ENCODE results near the gene ROR1. TPM values are rescaled to one million over a fixed set of nuclear protein-coding genes. Genes with fewer than 3 reads are reported as not detected.
A peak's percentile ranks its signal among the peaks of the same experiment; 100 is the strongest.

Gene ROR1
- total and polyA plus RNA-seq, 9 of the 15 experiments (the other 6 are each of a cell fraction or from before 2014, with no cell fraction given), result 0.02 TPM; not detected in 8

GRCh38 chr1:64072089-64072793, 298.4 kb downstream of the ROR1 start:
- 3% methylated on average over 5 of the region's 5 CpGs for WGBS (ENCODE audit: insufficient coverage, low coverage, missing lambda C conversion rate)
- Histone ChIP-seq H3K36me3 (ENCODE audit: control insufficient read depth, insufficient read depth, low read length) (no peaks in the 10 kb centered on the region), H3K4me2 (ENCODE audit: insufficient read depth, low read length) (no peak overlapping the region), H3K27ac (ENCODE audit: extremely low read depth, low read depth, low read length) (no peak overlapping the region), H3K27me3 (ENCODE audit: control insufficient read depth in 2 of 2, insufficient read depth in 2 of 2, low read length in 2 of 2) (no peaks in the 10 kb centered on the region), H2AFZ (ENCODE audit: low read depth, low read length) (no peak overlapping the region), H3K4me3 (no peak overlapping the region), H3K79me2 (ENCODE audit: control insufficient read depth, insufficient read depth, low read length) (no peaks in the 10 kb centered on the region), H3K4me1 (replicated peaks in 1 of 2; ENCODE audit: control insufficient read depth in 2 of 2, insufficient read depth in 2 of 2, low read length in 2 of 2) (no peaks in the 10 kb centered on the region), H3K9me1 (ENCODE audit: control insufficient read depth, insufficient read depth, low read length) (no peaks in the 10 kb centered on the region), H3K9me3 (replicated peaks; ENCODE audit: control insufficient read depth, insufficient read depth, low read depth, low read length) (no peaks in the 10 kb centered on the region), H4K20me1 (replicated peaks; ENCODE audit: control insufficient read depth, insufficient read depth, low read length) (no peaks in the 10 kb centered on the region), H3K9ac (ENCODE audit: insufficient read depth in 1 of 2, low read depth in 2 of 2, low read length in 2 of 2) (no peak overlapping the region)
- FAIRE-seq (no peak), DNase-seq (ENCODE audit: extremely low read depth in 1 of 4, low spot score in 3 of 4) (no peak), ATAC-seq (no peak)
- ChIA-PET POLR2A (no interaction called here), CTCF (ENCODE audit: low intra/inter-chr PET ratio) (no interaction called here)
- in situ Hi-C loops (cut with MboI) (no loop called here), intact Hi-C loops (cut with micrococcal nuclease) (no loop called here)
- TF ChIP-seq ATF3 (IDR thresholded peaks at IDR 0.05), result peak; percentile 61
- TF ChIP-seq ATF3 (CRISPR knock-in tag; conservative IDR thresholded peaks at IDR 0.05), result no peak
- TF ChIP-seq RUNX1 (IDR thresholded peaks at IDR 0.05; ENCODE audit: low read depth), result no peak
- TF ChIP-seq, protein P1, sequence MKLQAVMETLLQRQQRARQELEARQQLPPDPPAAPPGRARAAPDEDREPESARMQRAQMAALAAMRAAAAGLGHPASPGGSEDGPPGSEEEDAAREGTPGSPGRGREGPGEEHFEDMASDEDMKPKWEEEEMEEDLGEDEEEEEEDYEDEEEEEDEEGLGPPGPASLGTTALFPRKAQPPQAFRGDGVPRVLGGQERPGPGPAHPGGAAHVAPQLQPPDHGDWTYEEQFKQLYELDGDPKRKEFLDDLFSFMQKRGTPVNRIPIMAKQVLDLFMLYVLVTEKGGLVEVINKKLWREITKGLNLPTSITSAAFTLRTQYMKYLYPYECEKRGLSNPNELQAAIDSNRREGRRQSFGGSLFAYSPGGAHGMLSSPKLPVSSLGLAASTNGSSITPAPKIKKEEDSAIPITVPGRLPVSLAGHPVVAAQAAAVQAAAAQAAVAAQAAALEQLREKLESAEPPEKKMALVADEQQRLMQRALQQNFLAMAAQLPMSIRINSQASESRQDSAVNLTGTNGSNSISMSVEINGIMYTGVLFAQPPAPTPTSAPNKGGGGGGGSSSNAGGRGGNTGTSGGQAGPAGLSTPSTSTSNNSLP (IDR thresholded peaks at IDR 0.05; ENCODE audit: borderline replicate concordance, low read depth, low read length), result no peak
- peak; percentile 74 for TF ChIP-seq ATF7 (IDR thresholded peaks at IDR 0.05)
- TF ChIP-seq JUNB (CRISPR knock-in tag; conservative IDR thresholded peaks at IDR 0.05), result 0 out of 2 replicates have a peak, but pooled peaks have one; percentile 3
- BruUV-seq (replicated peaks), result no TSS peak
